Mesendoderm (in vitro differentiated cells): Measurements from ENCODE around the gene LIN9.

Source experiments
- DNase-seq: peaks from one replicate; pipeline ENCODE4 v3.0.0; 2013
- H2AK5ac ChIP-seq: 2 replicates; pipeline ENCODE4 v1.6.1; 2013; ENCODE audit warnings: low read length, inconsistent platforms
- H2BK120ac ChIP-seq: 2 replicates; pipeline ENCODE4 v1.6.1; 2013; ENCODE audit warnings: low read depth, mild to moderate bottlenecking, low read length, moderate library complexity, mixed read lengths
- H2BK15ac ChIP-seq: replicated peaks from 2 replicates; pipeline ENCODE4 v1.6.1; 2013; ENCODE audit warnings: low read depth, mild to moderate bottlenecking, moderate library complexity
- H2BK5ac ChIP-seq: 2 replicates; pipeline ENCODE4 v1.6.1; 2013; ENCODE audit warnings: low read length, inconsistent platforms
- H3K18ac ChIP-seq: 2 replicates; pipeline ENCODE4 v1.6.1; 2013; ENCODE audit warnings: mild to moderate bottlenecking, low read length, mixed read lengths
- H3K23ac ChIP-seq: one replicate; pipeline ENCODE4 v1.6.1; 2013; ENCODE audit warnings: low read length
- H3K27ac ChIP-seq: 2 replicates; pipeline ENCODE4 v1.5.1; 2013; ENCODE audit warnings: low read depth, mild to moderate bottlenecking, inconsistent platforms, low read length, moderate library complexity
- H3K27me3 ChIP-seq: 2 replicates; pipeline ENCODE4 v1.6.1; 2013; ENCODE audit warnings: low read length, control low read depth, mild to moderate bottlenecking, inconsistent platforms; ENCODE audit not compliant: insufficient read depth, poor library complexity
- H3K36me3 ChIP-seq: 2 replicates; pipeline ENCODE4 v1.6.1; 2013; ENCODE audit warnings: low read length, inconsistent platforms; ENCODE audit not compliant: control insufficient read depth, insufficient read depth
- H3K4ac ChIP-seq: one replicate; pipeline ENCODE4 v1.6.1; 2013; ENCODE audit warnings: low read depth, mild to moderate bottlenecking, low read length, moderate library complexity
- H3K4me1 ChIP-seq: 2 replicates; pipeline ENCODE4 v1.6.1; 2013; ENCODE audit warnings: low read depth, low read length, inconsistent platforms; ENCODE audit not compliant: control insufficient read depth
- H3K4me2 ChIP-seq: 2 replicates; pipeline ENCODE4 v1.6.1; 2013; ENCODE audit warnings: low read length
- H3K4me3 ChIP-seq: 2 replicates; pipeline ENCODE4 v1.5.1; 2013; ENCODE audit warnings: mild to moderate bottlenecking, low read length
- H3K56ac ChIP-seq: one replicate; pipeline ENCODE4 v1.6.1; 2013; ENCODE audit warnings: low read length
- H3K79me1 ChIP-seq: 2 replicates; pipeline ENCODE4 v1.6.1; 2013; ENCODE audit warnings: low read length, inconsistent platforms
- H3K79me2 ChIP-seq: 2 replicates; pipeline ENCODE4 v1.6.1; 2013; ENCODE audit warnings: mild to moderate bottlenecking, low read length; ENCODE audit not compliant: control insufficient read depth, insufficient read depth
- H3K9ac ChIP-seq: 2 replicates; pipeline ENCODE4 v1.6.1; 2013; ENCODE audit warnings: low read length, inconsistent platforms
- H4K5ac ChIP-seq: one replicate; pipeline ENCODE4 v1.6.1; 2013; ENCODE audit warnings: low read length
- H4K8ac ChIP-seq: one replicate; pipeline ENCODE4 v1.6.1; 2013; ENCODE audit warnings: low read depth, mild to moderate bottlenecking, control low read depth, low read length, moderate library complexity
- WGBS: extraction: QIAGEN DNeasy Blood & Tissue Kit; methylation state at CpG from one replicate; pipeline ENCODE4 v1.1.7; 2013; ENCODE audit warnings: low lambda C conversion rate, missing lambda C conversion rate; ENCODE audit not compliant: insufficient coverage; ENCODE audit errors: extremely low coverage; 5-methylcytosine and 5-hydroxymethylcytosine counted together

LIN9 gene

DNA sequence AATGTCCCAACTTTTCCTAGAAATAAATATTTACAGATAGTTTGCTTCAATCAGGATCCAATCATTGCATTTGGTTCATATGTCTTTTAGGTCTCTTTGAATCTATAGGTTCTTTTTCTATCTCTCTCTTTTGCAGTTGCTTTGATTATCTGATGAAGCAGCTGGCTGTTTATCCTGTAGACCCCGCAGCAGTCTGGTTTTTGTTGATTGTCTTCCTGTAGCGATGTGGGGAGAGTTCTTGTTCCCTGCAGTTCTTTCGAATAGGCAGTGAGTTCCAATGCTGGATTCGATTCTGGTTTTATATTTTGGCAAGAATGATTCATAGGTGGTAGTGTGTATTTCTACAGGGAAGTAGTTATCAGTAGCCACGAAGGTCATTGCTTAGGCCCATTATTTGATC, 92.9 kb downstream of the LIN9 start:
- Histone ChIP-seq H2BK120ac (no peak overlapping the region), H4K5ac (peak overlapping the region; percentile 90), H3K27ac (peak overlapping the region; percentile 71), H3K23ac (no peak overlapping the region), H3K56ac (peak overlapping the region; percentile 54), H2AK5ac (peak overlapping the region; percentile 90), H2BK5ac (peak overlapping the region; percentile 99), H3K36me3 (no peaks in the 10 kb centered on the region), H4K8ac (no peak overlapping the region), H3K9ac (peak overlapping the region; percentile 25), H3K4me3 (no peak overlapping the region), H2BK15ac (no peak overlapping the region), H3K27me3 (no peaks in the 10 kb centered on the region), H3K4me2 (no peak overlapping the region), H3K79me2 (no peaks in the 10 kb centered on the region), H3K18ac (peak overlapping the region; percentile 43), H3K4ac (peak overlapping the region; percentile 44), H3K79me1 (no peaks in the 10 kb centered on the region), H3K4me1 (peaks cover 33% of the 10 kb centered on the region)
- no CpG with 5 or more reads among the region's 5 CpGs for WGBS
- peak; percentile 91 for DNase-seq

DNA sequence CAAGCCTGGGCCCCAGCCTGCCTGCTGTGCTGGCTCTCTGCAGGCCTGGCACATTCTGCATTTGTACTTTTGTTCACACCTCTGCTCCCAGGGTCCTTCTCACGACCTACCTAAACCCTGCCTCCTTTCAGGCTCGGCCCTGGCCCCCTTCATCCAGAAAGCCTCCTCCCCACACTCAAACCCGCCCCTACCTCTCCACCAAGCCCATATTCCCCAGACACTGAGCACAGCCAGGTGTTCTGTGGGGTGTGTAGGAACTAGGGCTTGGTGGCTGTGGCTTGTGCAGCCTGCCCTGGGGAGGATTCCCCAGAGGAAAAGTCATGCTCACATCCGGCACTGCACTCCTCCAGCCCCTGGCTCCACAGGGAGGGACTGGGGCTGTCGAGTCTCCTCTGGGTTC, 93.7 kb downstream of the LIN9 start:
- Histone ChIP-seq H3K23ac (peak overlapping the region; percentile 54), H3K18ac (peak overlapping the region; percentile 60), H4K5ac (no peak overlapping the region), H3K4me1 (peaks cover 36% of the 10 kb centered on the region), H3K27ac (peak overlapping the region; percentile 84), H4K8ac (no peak overlapping the region), H2BK5ac (peak overlapping the region; percentile 90), H3K9ac (peak overlapping the region; percentile 37), H3K79me2 (no peaks in the 10 kb centered on the region), H3K27me3 (no peaks in the 10 kb centered on the region), H3K4me3 (no peak overlapping the region), H3K79me1 (no peaks in the 10 kb centered on the region), H2BK15ac (no peak overlapping the region), H2BK120ac (peak overlapping the region; percentile 66), H3K36me3 (no peaks in the 10 kb centered on the region), H2AK5ac (no peak overlapping the region), H3K4me2 (no peak overlapping the region), H3K4ac (peak overlapping the region; percentile 82), H3K56ac (peak overlapping the region; percentile 65)
- no CpG with 5 or more reads among the region's 5 CpGs for WGBS
- DNase-seq = peak; percentile 90

DNA sequence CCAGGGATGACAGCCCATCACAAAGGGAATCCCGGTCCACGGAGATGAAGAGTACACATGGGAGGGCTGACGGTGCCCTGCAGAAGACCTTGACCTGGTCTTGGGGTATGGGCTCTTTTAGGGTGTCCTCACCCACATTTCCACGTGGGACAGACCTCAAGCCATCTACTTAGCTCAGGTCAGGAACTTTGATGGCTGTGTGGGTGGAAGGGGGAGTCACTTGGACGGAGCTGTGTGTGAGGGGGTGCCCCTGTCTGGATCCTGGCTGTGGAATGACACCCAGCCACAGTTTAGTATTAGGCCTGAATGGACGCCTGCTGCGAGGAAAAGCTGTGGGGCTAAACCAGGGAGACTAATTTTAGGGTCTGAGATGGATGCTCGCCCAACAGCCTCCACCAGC, 96.4 kb downstream of the LIN9 start:
- no CpG with 5 or more reads among the region's 8 CpGs for WGBS
- no peak for DNase-seq

DNA sequence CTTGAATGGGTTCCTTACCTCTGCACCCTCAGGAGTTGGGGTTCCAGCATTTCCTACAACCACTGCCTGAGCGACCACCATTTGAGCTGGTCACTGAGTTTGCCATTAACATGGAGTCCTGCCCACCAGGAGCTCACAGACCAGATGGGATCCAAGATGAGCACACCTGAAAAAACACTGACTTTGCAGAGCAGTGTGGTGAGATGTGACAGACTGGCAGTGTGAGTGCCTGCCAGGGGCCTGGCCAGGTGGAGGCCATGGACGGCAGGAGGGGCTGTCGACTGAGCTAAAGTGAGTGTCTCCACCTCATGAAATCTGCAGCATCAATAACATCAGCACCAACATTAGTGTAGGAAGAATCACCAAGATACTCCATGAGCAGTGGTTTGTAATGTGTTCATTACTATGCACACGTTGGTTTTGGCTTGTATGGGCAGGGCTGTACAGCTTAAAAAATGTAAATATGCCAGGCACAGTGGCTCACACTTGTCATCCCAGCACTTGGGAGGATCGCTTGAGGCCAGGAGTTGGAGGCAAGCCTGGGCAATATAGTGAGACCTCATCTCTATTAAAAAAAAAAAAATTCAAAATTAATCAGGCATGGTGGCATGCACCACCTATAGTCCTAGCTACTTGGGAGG, 97.7 kb downstream of the LIN9 start:
- no CpG with 5 or more reads among the region's 5 CpGs for WGBS

More for the DNA sequence above, 96.4 kb downstream of the LIN9 start:
- H3K9ac ChIP-seq = peak overlapping the region; percentile 26
- no peak overlapping the region for H2BK15ac ChIP-seq
- peak overlapping the region; percentile 46 for H3K4ac ChIP-seq
- H2AK5ac ChIP-seq = peak overlapping the region; percentile 16
- peak overlapping the region; percentile 77 for H3K56ac ChIP-seq
- peak overlapping the region; percentile 18 for H4K5ac ChIP-seq
- no peaks in the 10 kb centered on the region for H3K79me1 ChIP-seq
- peak overlapping the region; percentile 49 for H2BK5ac ChIP-seq
- peak overlapping the region; percentile 15 for H2BK120ac ChIP-seq
- peak overlapping the region; percentile 7 for H3K23ac ChIP-seq
- H3K4me3 ChIP-seq = no peak overlapping the region
- no peak overlapping the region for H3K4me2 ChIP-seq
- H3K18ac ChIP-seq = peak overlapping the region; percentile 1
- H3K79me2 ChIP-seq = no peaks in the 10 kb centered on the region
- H4K8ac ChIP-seq = no peak overlapping the region
- H3K27me3 ChIP-seq = no peaks in the 10 kb centered on the region
- no peaks in the 10 kb centered on the region for H3K36me3 ChIP-seq
- peaks cover 43% of the 10 kb centered on the region for H3K4me1 ChIP-seq
- no peak overlapping the region for H3K27ac ChIP-seq

DNA sequence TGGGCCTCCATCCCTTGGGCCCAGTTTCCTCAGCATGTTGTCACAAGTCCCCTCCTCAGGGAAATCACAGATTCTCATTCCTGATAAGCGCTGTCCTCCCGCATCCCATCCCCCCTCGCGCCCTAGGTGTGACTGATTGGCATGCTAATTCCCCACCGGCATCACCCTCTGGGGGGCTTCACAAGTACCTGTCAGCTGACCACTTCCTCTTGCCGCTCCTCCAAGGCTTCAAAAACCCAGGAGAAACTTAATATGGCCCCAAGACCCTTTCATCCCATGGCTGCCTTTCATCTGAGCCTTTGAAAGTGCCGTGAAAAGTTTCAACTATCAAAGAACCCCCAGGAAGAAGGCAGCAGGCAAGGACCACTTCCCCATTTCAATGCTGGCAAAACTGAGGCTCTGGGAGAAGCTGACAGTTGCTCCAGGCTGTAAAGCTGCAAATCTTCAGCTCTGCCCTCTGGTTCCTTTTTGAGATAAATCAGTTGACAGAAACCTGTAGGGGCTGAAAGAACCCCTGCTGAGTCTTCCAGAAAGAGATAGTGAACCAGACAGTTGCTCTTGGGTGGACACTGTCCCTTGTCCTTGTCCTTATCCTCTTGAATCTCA, 98.3 kb downstream of the LIN9 start:
- no peaks in the 10 kb centered on the region for H3K36me3 ChIP-seq
- peak overlapping the region; percentile 23 for H4K5ac ChIP-seq

More for the DNA sequence above, 97.7 kb downstream of the LIN9 start:
- no peak for DNase-seq
- Histone ChIP-seq H3K9ac (peak overlapping the region; percentile 31), H3K27me3 (no peaks in the 10 kb centered on the region), H2BK15ac (no peak overlapping the region), H2AK5ac (peak overlapping the region; percentile 23), H4K8ac (no peak overlapping the region), H3K4me3 (no peak overlapping the region), H3K4me2 (peak overlapping the region; percentile 4), H4K5ac (peak overlapping the region; percentile 23), H3K56ac (peak overlapping the region; percentile 82), H2BK120ac (peak overlapping the region; percentile 24), H3K18ac (peak overlapping the region; percentile 22), H3K27ac (peak overlapping the region; percentile 82), H3K4ac (peak overlapping the region; percentile 25), H3K36me3 (no peaks in the 10 kb centered on the region), H3K79me2 (no peaks in the 10 kb centered on the region), H2BK5ac (peak overlapping the region; percentile 99), H3K4me1 (peaks cover 39% of the 10 kb centered on the region), H3K23ac (no peak overlapping the region), H3K79me1 (no peaks in the 10 kb centered on the region)

More for the DNA sequence above, 98.3 kb downstream of the LIN9 start:
- no peak overlapping the region for H3K4me3 ChIP-seq
- peak; percentile 95 for DNase-seq
- H2AK5ac ChIP-seq = peak overlapping the region; percentile 23
- H3K4ac ChIP-seq = peak overlapping the region; percentile 25
- no peaks in the 10 kb centered on the region for H3K79me1 ChIP-seq
- peak overlapping the region; percentile 47 for H3K9ac ChIP-seq
- no peak overlapping the region for H3K23ac ChIP-seq
- no peaks in the 10 kb centered on the region for H3K27me3 ChIP-seq
- H3K56ac ChIP-seq = peak overlapping the region; percentile 82
- peak overlapping the region; percentile 24 for H2BK120ac ChIP-seq
- peak overlapping the region; percentile 22 for H3K18ac ChIP-seq
- no peak overlapping the region for H4K8ac ChIP-seq
- H3K4me2 ChIP-seq = peak overlapping the region; percentile 48
- WGBS = no CpG with 5 or more reads among the region's 7 CpGs
- peak overlapping the region; percentile 99 for H2BK5ac ChIP-seq
- no peak overlapping the region for H2BK15ac ChIP-seq
- no peaks in the 10 kb centered on the region for H3K79me2 ChIP-seq
- H3K4me1 ChIP-seq = peaks cover 36% of the 10 kb centered on the region
- peak overlapping the region; percentile 82 for H3K27ac ChIP-seq
